Aorta (tissue), 5 donors: ENCODE measurements around the gene KCND2. TPM values are rescaled to one million over a fixed set of nuclear protein-coding genes. Genes with fewer than 3 reads are reported as not detected.
A peak's percentile ranks its signal among the peaks of the same experiment; 100 is the strongest.
"Not testable (repeated sequence)": the region's sequence is repeated elsewhere in the genome, so short reads cannot be mapped to it uniquely, and the experiment has no call there.

Experiments
- ATAC-seq: fragments of 200-7000 bp; cut with Tn5 transposase; one replicate; pipeline ENCODE4 v1.9.1; 2022; ENCODE audit warnings: moderate library complexity; ENCODE audit not compliant: low FRiP score
- DNase-seq, 2 donors: peaks; one replicate each; pipeline ENCODE4 v3.0.0-alpha.2; 2020
- H3K27ac ChIP-seq, 2 donors: one replicate each; pipeline ENCODE4 v1.5.1; 2013; ENCODE audit warnings: low read length in 2 of 2, mild to moderate bottlenecking in 2 of 2, moderate library complexity in 2 of 2, control low read depth in 1 of 2, inconsistent platforms in 1 of 2, low read depth in 1 of 2
- H3K27me3 ChIP-seq, 2 donors: one replicate each; pipeline ENCODE4 v1.6.1; 2013; ENCODE audit warnings: control low read depth in 1 of 2, low read length in 1 of 2, mild to moderate bottlenecking in 1 of 2, moderate library complexity in 1 of 2; ENCODE audit not compliant: insufficient read depth in 2 of 2, control insufficient read depth in 1 of 2
- H3K36me3 ChIP-seq, 2 donors: one replicate each; pipeline ENCODE4 v1.6.1; 2013; ENCODE audit warnings: control low read depth in 1 of 2, low read length in 1 of 2, mild to moderate bottlenecking in 1 of 2; ENCODE audit not compliant: insufficient read depth in 2 of 2, control insufficient read depth in 1 of 2
- H3K4me1 ChIP-seq, 2 donors: one replicate each; pipeline ENCODE4 v1.6.1; 2013; ENCODE audit warnings: low read length in 2 of 2, control low read depth in 1 of 2, mild to moderate bottlenecking in 1 of 2, moderate library complexity in 1 of 2; ENCODE audit not compliant: insufficient read depth in 2 of 2, control insufficient read depth in 1 of 2
- H3K4me3 ChIP-seq, 2 donors: one replicate each; pipeline ENCODE4 v1.5.1; 2013; ENCODE audit warnings: low read length in 2 of 2, control low read depth in 1 of 2, mild to moderate bottlenecking in 1 of 2
- H3K9me3 ChIP-seq: one replicate; pipeline ENCODE4 v1.6.1; 2013; ENCODE audit warnings: mild to moderate bottlenecking, low read length; ENCODE audit not compliant: control insufficient read depth
- WGBS, 2 donors: extraction: QIAGEN DNeasy Blood & Tissue Kit; methylation state at CpG; one replicate each; pipeline ENCODE4 v1.1.7; 2013; 5-methylcytosine and 5-hydroxymethylcytosine counted together
- intact Hi-C, 2 donors: fragments of 100-400 bp; cut with DNase I; formaldehyde crosslinking; loops; one replicate each; pipeline versions ENCODE4 v1.14.2 to v1.15.0; 2022
- long read RNA-seq, 2 donors: library from polyadenylated mRNA; unstranded; transcript quantifications; one replicate each; pipeline ENCODE4 v2.0.0, GENCODE V29; 2020 to 2021
- polyA plus RNA-seq, 2 donors: library from polyadenylated mRNA; stranded (reverse); fragments of 200-250 nt; gene quantifications; one replicate each; pipeline ENCODE4 v1.2.3, GENCODE V29; 2013
- total RNA-seq, 2 donors: library from RNA; stranded (reverse); fragmentation: NEBNext Ultra II Directional; extraction: Animal tissue kit (Norgen Biotek cat#: 25700); gene quantifications; one replicate each; pipeline ENCODE4 v1.2.1, GENCODE V29; 2021
- donor health status: healthy with polysubstance abuse.
- donor health status: Bipolar disorder and iron deficiency.
- donor health status: DM: no; HTN: no; CAD: no.
- donor health status: DM: no; HTN: no; CAD: no.
- donor health status: DM: yes; HTN: yes; CAD: no.

The KCND2 gene
- 1 to 10 TPM; 1.9 to 4.2 TPM for total RNA-seq
- polyA plus RNA-seq: not detected
- long read RNA-seq, donor 1, partial matches to known transcripts: 0 of 2 reads
- long read RNA-seq, donor 1, other reads (novel, unspliced or antisense): 2 of 2 reads
- long read RNA-seq, donor 2, partial matches to known transcripts: 1 of 6 reads
- long read RNA-seq, donor 2, other reads (novel, unspliced or antisense): 5 of 6 reads

- H3K9me3 ChIP-seq: no peaks in the 10 kb centered on the region
- H3K4me1 ChIP-seq: no peaks in the 10 kb centered on the region
- H3K27ac ChIP-seq: no peak within 1 kb of the TSS
- peaks cover 0 to 2% of the 10 kb centered on the region in 2 donors for H3K27me3 ChIP-seq
- intact Hi-C loops: loop anchor here (2.0 to 10.0 kb wide), 2 partner anchors 128 to 338 kb away; no protein-coding TSS in a partner anchor
- peak; percentile 47 to 76 for DNase-seq
- peak; percentile 44 for ATAC-seq
- 0 to 1% methylated on average over 48 to 69 of the region's 69 CpGs for WGBS, 2 donors
- no peaks in the 10 kb centered on the region for H3K36me3 ChIP-seq
- peak within 1 kb of the TSS; percentile 35 to 72 for H3K4me3 ChIP-seq
These were observed at the start of gene KCND2 for GRCh38 chr7:120272701-120273475. Gene KCND2 (plus strand): TSS chr7:120273175.

- Histone ChIP-seq H3K27ac (no peak overlapping the region), H3K4me3 (no peak overlapping the region), H3K9me3 (no peaks in the 10 kb centered on the region), H3K27me3 (no peaks in the 10 kb centered on the region), H3K4me1 (no peaks in the 10 kb centered on the region), H3K36me3 (no peaks in the 10 kb centered on the region)
- DNase-seq (no peak), ATAC-seq (no peak)
- intact Hi-C loops: no loop called here
- WGBS, 2 donors: 56 to 74% methylated on average over 1 of the region's 1 CpG
These were observed 46.8 kb upstream of the KCND2 start for GRCh38 chr7:120226188-120226587.

- intact Hi-C loops: no loop called here
- 62 to 65% methylated on average over 3 of the region's 3 CpGs for WGBS, 2 donors
- ATAC-seq: no peak
- no peak overlapping the region for H3K27ac ChIP-seq
- H3K9me3 ChIP-seq: no peaks in the 10 kb centered on the region
- no peaks in the 10 kb centered on the region for H3K27me3 ChIP-seq
- DNase-seq: no peak
- no peaks in the 10 kb centered on the region for H3K36me3 ChIP-seq
- no peaks in the 10 kb centered on the region for H3K4me1 ChIP-seq
- no peak overlapping the region for H3K4me3 ChIP-seq
These were observed 45.7 kb upstream of the KCND2 start for GRCh38 chr7:120227255-120227654.

GRCh38 chr7:120229084-120229483 is 43.9 kb upstream of the KCND2 start:
- intact Hi-C loops: no loop called here

GRCh38 chr7:120233338-120233737 is 39.6 kb upstream of the KCND2 start:
- no peaks in the 10 kb centered on the region for H3K9me3 ChIP-seq
- intact Hi-C loops: no loop called here
- H3K27ac ChIP-seq: no peak overlapping the region
- WGBS, 2 donors: 32 to 43% methylated on average over 1 of the region's 1 CpG
- H3K36me3 ChIP-seq: no peaks in the 10 kb centered on the region
- H3K4me1 ChIP-seq: no peaks in the 10 kb centered on the region
- no peak overlapping the region for H3K4me3 ChIP-seq
- no peak for DNase-seq
- ATAC-seq: no peak
- H3K27me3 ChIP-seq: no peaks in the 10 kb centered on the region

More at GRCh38 chr7:120229084-120229483, 43.9 kb upstream of the KCND2 start:
- no peak for DNase-seq
- Histone ChIP-seq H3K4me3 (no peak overlapping the region), H3K9me3 (no peaks in the 10 kb centered on the region), H3K4me1 (no peaks in the 10 kb centered on the region), H3K36me3 (no peaks in the 10 kb centered on the region), H3K27ac (no peak overlapping the region), H3K27me3 (no peaks in the 10 kb centered on the region)
- WGBS, 2 donors: 41 to 52% methylated on average over 3 of the region's 3 CpGs
- no peak for ATAC-seq

- DNase-seq, H3K27me3 ChIP-seq, H3K36me3 ChIP-seq, H3K4me1 ChIP-seq, ATAC-seq, H3K9me3 ChIP-seq, intact Hi-C loops, H3K27ac ChIP-seq, H3K4me3 ChIP-seq: not testable (repeated sequence)
- WGBS, 2 donors: 70 to 78% methylated on average over 8 of the region's 8 CpGs
These were observed 32.6 kb upstream of the KCND2 start for GRCh38 chr7:120240350-120240749.

GRCh38 chr7:120241973-120242372 is 31.0 kb upstream of the KCND2 start:
- Histone ChIP-seq H3K4me3 (no peak overlapping the region), H3K36me3 (no peaks in the 10 kb centered on the region), H3K9me3 (no peaks in the 10 kb centered on the region), H3K27ac (no peak overlapping the region), H3K27me3 (no peaks in the 10 kb centered on the region), H3K4me1 (no peaks in the 10 kb centered on the region)
- ATAC-seq: no peak
- intact Hi-C loops: no loop called here
- 85 to 92% methylated on average over 1 of the region's 1 CpG for WGBS, 2 donors
- DNase-seq: no peak

- no peak overlapping the region for H3K27ac ChIP-seq
- intact Hi-C loops: no loop called here
- no peak for ATAC-seq
- H3K4me1 ChIP-seq: no peaks in the 10 kb centered on the region
- no peak overlapping the region for H3K4me3 ChIP-seq
- DNase-seq: no peak
- H3K36me3 ChIP-seq: no peaks in the 10 kb centered on the region
- H3K9me3 ChIP-seq: peaks cover 3% of the 10 kb centered on the region
- H3K27me3 ChIP-seq: no peaks in the 10 kb centered on the region
- 68 to 81% methylated on average over 1 of the region's 1 CpG for WGBS, 2 donors
These were observed 18.1 kb upstream of the KCND2 start for GRCh38 chr7:120254845-120255244.
